ENCODE results near the gene CYB561D2. TPM values are rescaled to one million over a fixed set of nuclear protein-coding genes. Genes with fewer than 3 reads are reported as not detected.

CYB561D2 gene
- total and polyA plus RNA-seq, 2 donors (not counting 3 experiments of a cell fraction or from before 2014, with no cell fraction given), result 13.6 to 46.0 TPM

- Histone ChIP-seq H2AFZ (ENCODE audit: low read depth, low read length) (no peak overlapping the region), H3K4me1 (ENCODE audit: control insufficient read depth, extremely low read depth, insufficient read depth, low read length) (peaks cover 33% of the 10 kb centered on the region), H3K9ac (replicated peaks; ENCODE audit: extremely low read depth, insufficient read depth, low read length) (no peak overlapping the region), H3K27me3 (ENCODE audit: control insufficient read depth in 2 of 2, insufficient read depth in 2 of 2, low read length in 2 of 2) (no peaks in the 10 kb centered on the region), H3K79me2 (ENCODE audit: control insufficient read depth, insufficient read depth, low read length) (peaks cover 43% of the 10 kb centered on the region), H4K20me1 (replicated peaks; ENCODE audit: control insufficient read depth, extremely low read depth, insufficient read depth, low read length) (peaks cover 6% of the 10 kb centered on the region), H3K4me3 (replicated peaks in 1 of 3; ENCODE audit: insufficient read depth in 1 of 3, low read depth in 1 of 3, low read length in 3 of 3) (peak overlapping the region in 2 of 3 experiments; percentile 6 to 63), H3K4me2 (ENCODE audit: insufficient read depth, low read length) (peak overlapping the region; percentile 90), H3K9me1 (replicated peaks; ENCODE audit: control insufficient read depth, extremely low read depth, insufficient read depth, low read length) (no peaks in the 10 kb centered on the region), H3K27ac (ENCODE audit: insufficient read depth, low read depth, low read length) (no peak overlapping the region), H3K36me3 (ENCODE audit: control insufficient read depth in 2 of 2, extremely low read depth in 1 of 2, insufficient read depth in 2 of 2, low read length in 2 of 2) (peaks cover 8 to 28% of the 10 kb centered on the region in 2 experiments), H3K9me3 (replicated peaks; ENCODE audit: control insufficient read depth, insufficient read depth, low read length) (no peaks in the 10 kb centered on the region)
- FAIRE-seq, result no peak
- ChIA-PET POLR2A (no interaction called here), CTCF (interaction anchor here (1.0 to 2.1 kb wide), 6 partner anchors 9 to 259 kb away, joined by 3 to 14 read pairs (median 4); partner anchors contain the start of gene ZMYND10)
- BruUV-seq (replicated peaks), result no TSS peak
- TF ChIP-seq POLR2A (IDR thresholded peaks at IDR 0.05; ENCODE audit: low read depth, low read length) (peak; percentile 48), POLR2AphosphoS5 (IDR thresholded peaks at IDR 0.05; ENCODE audit: insufficient read depth, low read depth, low read length) (no peak), EZH2 (IDR thresholded peaks at IDR 0.05; ENCODE audit: borderline replicate concordance, low read depth, low read length, severe bottlenecking) (no peak), MAX (IDR thresholded peaks at IDR 0.05; ENCODE audit: insufficient read depth, insufficient read length) (no peak)
- dilution Hi-C loops (cut with MboI; ENCODE audit: extremely low pct_ligation_motif_present, low sequenced_read_pairs), result no loop called here
- no peak for DNase-seq (ENCODE audit: low read depth, low spot score)
- intact Hi-C loops (cut with micrococcal nuclease), result loop anchor here (5.0 kb wide), 1 partner anchor 1036 kb away; the partner anchor contains the start of gene RBM15B
These were observed 5.9 kb downstream of the CYB561D2 start for GRCh38 chr3:50356553-50356952.

- ChIA-PET POLR2A (no interaction called here), CTCF (interaction anchor here (0.5 to 2.1 kb wide), 7 partner anchors 9 to 258 kb away, joined by 3 to 14 read pairs (median 4); partner anchors contain the start of gene ZMYND10)
- Histone ChIP-seq H3K4me2 (ENCODE audit: insufficient read depth, low read length) (peak overlapping the region; percentile 90), H3K27ac (ENCODE audit: insufficient read depth, low read depth, low read length) (no peak overlapping the region), H3K27me3 (ENCODE audit: control insufficient read depth in 2 of 2, insufficient read depth in 2 of 2, low read length in 2 of 2) (no peaks in the 10 kb centered on the region), H4K20me1 (replicated peaks; ENCODE audit: control insufficient read depth, extremely low read depth, insufficient read depth, low read length) (peaks cover 6% of the 10 kb centered on the region), H3K9me1 (replicated peaks; ENCODE audit: control insufficient read depth, extremely low read depth, insufficient read depth, low read length) (no peaks in the 10 kb centered on the region), H2AFZ (ENCODE audit: low read depth, low read length) (no peak overlapping the region), H3K9ac (replicated peaks; ENCODE audit: extremely low read depth, insufficient read depth, low read length) (peak overlapping the region; percentile 72), H3K4me1 (ENCODE audit: control insufficient read depth, extremely low read depth, insufficient read depth, low read length) (peaks cover 31% of the 10 kb centered on the region), H3K4me3 (replicated peaks in 1 of 3; ENCODE audit: insufficient read depth in 1 of 3, low read depth in 1 of 3, low read length in 3 of 3) (peak overlapping the region; percentile 5 to 83 (median 63)), H3K36me3 (ENCODE audit: control insufficient read depth in 2 of 2, extremely low read depth in 1 of 2, insufficient read depth in 2 of 2, low read length in 2 of 2) (peaks cover 8 to 28% of the 10 kb centered on the region in 2 experiments), H3K9me3 (replicated peaks; ENCODE audit: control insufficient read depth, insufficient read depth, low read length) (no peaks in the 10 kb centered on the region), H3K79me2 (ENCODE audit: control insufficient read depth, insufficient read depth, low read length) (peaks cover 43% of the 10 kb centered on the region)
- FAIRE-seq (no peak), DNase-seq (ENCODE audit: low read depth, low spot score) (no peak)
- dilution Hi-C loops (cut with MboI; ENCODE audit: extremely low pct_ligation_motif_present, low sequenced_read_pairs) (no loop called here), intact Hi-C loops (cut with micrococcal nuclease) (loop anchor here (5.0 kb wide), 1 partner anchor 1035 kb away; the partner anchor contains the start of gene RBM15B)
- TF ChIP-seq MYC (IDR thresholded peaks at IDR 0.05; ENCODE audit: low read depth, low read length), result no peak
- no peak for TF ChIP-seq JUN (IDR thresholded peaks at IDR 0.05; ENCODE audit: borderline replicate concordance, insufficient read depth, insufficient read length, low read depth)
- no peak for TF ChIP-seq EZH2 (IDR thresholded peaks at IDR 0.05; ENCODE audit: borderline replicate concordance, low read depth, low read length, severe bottlenecking)
- BruUV-seq (replicated peaks), result no TSS peak
These were observed 6.8 kb downstream of the CYB561D2 start for GRCh38 chr3:50357481-50357880.
